ENCODE measurements around the gene SRPX.

SRPX gene

GRCh38 chrX:38150993-38151392 lies 69.7 kb downstream of the SRPX start:
- DNase-seq (ENCODE audit: extremely low read depth, low read depth) = no peak
- no peak overlapping the region for H3K4me3 ChIP-seq (replicated peaks; ENCODE audit: low read depth, low read length)
- TF ChIP-seq CTCF (IDR thresholded peaks at IDR 0.05; ENCODE audit: low read depth, low read length, missing control alignments) = no peak

- no peak overlapping the region for H3K4me3 ChIP-seq (replicated peaks; ENCODE audit: low read depth, low read length)
- no peak for DNase-seq (ENCODE audit: extremely low read depth, low read depth)
- no peak for TF ChIP-seq CTCF (IDR thresholded peaks at IDR 0.05; ENCODE audit: low read depth, low read length, missing control alignments)
These were observed 71.7 kb downstream of the SRPX start for GRCh38 chrX:38149016-38149415.

- no peak for DNase-seq (ENCODE audit: extremely low read depth, low read depth)
- no peak overlapping the region for H3K4me3 ChIP-seq (replicated peaks; ENCODE audit: low read depth, low read length)
- TF ChIP-seq CTCF (IDR thresholded peaks at IDR 0.05; ENCODE audit: low read depth, low read length, missing control alignments) = no peak
These were observed 78.1 kb downstream of the SRPX start for GRCh38 chrX:38142610-38143009.

GRCh38 chrX:38138900-38139299 lies 81.8 kb downstream of the SRPX start:
- no peak for TF ChIP-seq CTCF (IDR thresholded peaks at IDR 0.05; ENCODE audit: low read depth, low read length, missing control alignments)
- no peak for DNase-seq (ENCODE audit: extremely low read depth, low read depth)
- H3K4me3 ChIP-seq (replicated peaks; ENCODE audit: low read depth, low read length) = no peak overlapping the region

GRCh38 chrX:38138157-38138891 lies 82.3 kb downstream of the SRPX start:
- no peak for TF ChIP-seq CTCF (IDR thresholded peaks at IDR 0.05; ENCODE audit: low read depth, low read length, missing control alignments)
- no peak for DNase-seq (ENCODE audit: extremely low read depth, low read depth)
- H3K4me3 ChIP-seq (replicated peaks; ENCODE audit: low read depth, low read length) = no peak overlapping the region

GRCh38 chrX:38129366-38129765 lies 91.3 kb downstream of the SRPX start:
- DNase-seq (ENCODE audit: extremely low read depth, low read depth) = no peak
- H3K4me3 ChIP-seq (replicated peaks; ENCODE audit: low read depth, low read length) = no peak overlapping the region
- no peak for TF ChIP-seq CTCF (IDR thresholded peaks at IDR 0.05; ENCODE audit: low read depth, low read length, missing control alignments)

GRCh38 chrX:38127961-38128360 lies 92.7 kb downstream of the SRPX start:
- TF ChIP-seq CTCF (IDR thresholded peaks at IDR 0.05; ENCODE audit: low read depth, low read length, missing control alignments) = no peak
- H3K4me3 ChIP-seq (replicated peaks; ENCODE audit: low read depth, low read length) = no peak overlapping the region
- no peak for DNase-seq (ENCODE audit: extremely low read depth, low read depth)

Measured in HFF-Myc (cell line).